GM19193 (cell line): ENCODE data around the gene RNF146.

Source experiments
- POLR2A ChIP-seq: IDR thresholded peaks from 4 replicates; pipeline ENCODE4 v1.6.1; 2011; ENCODE audit not compliant: insufficient read depth, insufficient read length; ENCODE audit errors: extremely low read depth

Gene RNF146

DNA sequence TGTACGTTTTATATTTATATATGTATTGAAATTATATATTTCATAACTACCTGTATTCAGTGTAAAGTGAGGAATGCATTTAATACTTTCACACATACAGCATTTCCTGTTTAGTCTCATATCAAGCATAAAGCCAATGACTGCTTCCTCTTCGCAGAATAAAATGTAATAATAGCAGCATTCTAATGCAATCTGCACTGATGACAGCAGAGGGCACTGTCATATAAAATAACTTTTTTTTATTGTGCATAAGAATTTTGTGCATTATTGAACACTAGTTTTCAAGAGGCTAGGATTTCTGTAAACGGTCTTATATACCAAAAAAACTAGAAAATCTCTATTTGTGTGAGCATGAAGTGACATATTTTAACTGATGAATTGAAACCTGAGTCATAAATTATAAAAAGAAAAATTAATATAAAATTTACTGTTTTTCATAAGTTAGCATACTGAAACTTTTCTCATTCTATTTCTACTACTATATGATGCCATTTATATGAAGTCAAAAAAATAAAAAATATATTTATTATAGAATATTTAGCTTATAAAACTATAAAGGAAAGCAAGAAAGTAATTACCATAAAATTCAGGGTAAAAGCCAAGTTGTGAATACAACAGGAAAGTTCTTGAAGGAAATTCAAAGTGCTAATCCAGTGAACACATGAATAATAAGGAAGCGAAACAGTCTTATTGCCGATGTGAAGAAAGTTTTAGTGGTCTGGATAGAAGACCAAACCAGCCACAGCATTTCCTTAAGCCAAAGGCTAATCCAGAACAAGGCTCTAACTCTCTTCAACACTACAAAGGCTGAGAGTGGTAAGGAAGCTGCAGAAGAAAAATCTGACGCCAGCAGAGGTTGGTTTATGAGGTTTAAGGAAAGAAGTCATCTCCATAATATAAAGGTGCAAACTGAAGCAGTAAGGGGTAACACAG lies 36.3 kb downstream of the RNF146 start:
- no peak for TF ChIP-seq POLR2A

- TF ChIP-seq POLR2A = no peak
Observed at GRCh38 chr6:127303917-127304316, 37.3 kb downstream of the RNF146 start.

- TF ChIP-seq POLR2A = no peak
Observed at GRCh38 chr6:127305741-127306140, 39.1 kb downstream of the RNF146 start.

- TF ChIP-seq POLR2A = no peak
Observed at GRCh38 chr6:127317388-127318128, 50.9 kb downstream of the RNF146 start.

DNA sequence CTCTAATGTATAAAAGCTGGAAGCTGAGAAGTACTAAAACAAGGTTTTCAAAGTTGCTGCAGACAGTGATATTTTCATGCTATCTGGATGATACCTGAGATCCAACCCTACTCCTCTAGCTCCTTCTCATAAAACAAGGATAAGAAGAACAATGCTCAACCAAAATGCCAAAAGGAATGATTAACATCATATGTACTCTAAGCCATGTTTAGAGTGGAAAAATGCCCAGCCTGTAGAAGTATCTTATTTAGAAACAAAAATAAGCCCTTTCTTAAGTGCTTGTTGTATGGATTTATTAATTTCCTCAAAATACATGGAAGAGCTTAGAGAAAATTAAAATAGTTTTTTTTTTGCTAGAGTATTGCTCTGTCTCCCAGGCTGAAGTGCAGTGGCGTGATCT lies 53.0 kb downstream of the RNF146 start:
- TF ChIP-seq POLR2A = no peak

GRCh38 chr6:127328043-127328609 lies 61.5 kb downstream of the RNF146 start:
- TF ChIP-seq POLR2A = no peak

GRCh38 chr6:127332383-127332961 lies 65.8 kb downstream of the RNF146 start:
- TF ChIP-seq POLR2A = no peak
